H9 (cell line): Measurements from ENCODE around the gene STIMATE. TPM values are rescaled to one million over a fixed set of nuclear protein-coding genes. Genes with fewer than 3 reads are reported as not detected.

Experiments
- DNase-seq: peaks from one replicate; pipeline ENCODE4 v3.0.0-alpha.2; 2017
- H2AFZ ChIP-seq: one replicate; pipeline ENCODE4 v1.6.1; 2013; ENCODE audit warnings: mild to moderate bottlenecking, low read length, control low read depth, moderate library complexity
- H2AK5ac ChIP-seq: 2 replicates; pipeline ENCODE4 v1.6.1; 2013; ENCODE audit warnings: low read length, control low read depth, mixed read lengths; ENCODE audit not compliant: insufficient read length
- H2BK120ac ChIP-seq: one replicate; pipeline ENCODE4 v1.6.1; 2013; ENCODE audit warnings: low read depth, mild to moderate bottlenecking, low read length, control low read depth, inconsistent platforms; ENCODE audit not compliant: poor library complexity, severe bottlenecking
- H2BK12ac ChIP-seq: 2 replicates; pipeline ENCODE4 v1.6.1; 2013; ENCODE audit warnings: low read length, control low read depth, mixed read lengths, low read depth; ENCODE audit not compliant: insufficient read length
- H2BK15ac ChIP-seq: 2 replicates; pipeline ENCODE4 v1.6.1; 2013; ENCODE audit warnings: low read depth, low read length, control low read depth
- H2BK20ac ChIP-seq: one replicate; pipeline ENCODE4 v1.6.1; 2013; ENCODE audit warnings: low read depth, mild to moderate bottlenecking, low read length, control low read depth, inconsistent platforms; ENCODE audit not compliant: poor library complexity, severe bottlenecking
- H2BK5ac ChIP-seq: 2 replicates; pipeline ENCODE4 v1.6.1; 2013; ENCODE audit warnings: low read length, control low read depth, mixed read lengths; ENCODE audit not compliant: insufficient read length
- H3K14ac ChIP-seq: 2 replicates; pipeline ENCODE4 v1.6.1; 2013; ENCODE audit warnings: low read length, control low read depth; ENCODE audit not compliant: insufficient read depth
- H3K18ac ChIP-seq: 2 replicates; pipeline ENCODE4 v1.6.1; 2013; ENCODE audit warnings: low read depth, mild to moderate bottlenecking, mixed read lengths, low read length, control low read depth; ENCODE audit not compliant: insufficient read length
- H3K23ac ChIP-seq: 2 replicates; pipeline ENCODE4 v1.6.1; 2013; ENCODE audit warnings: low read length, control low read depth, mixed read lengths, low read depth; ENCODE audit not compliant: insufficient read length
- H3K23me2 ChIP-seq: 2 replicates; pipeline ENCODE4 v1.6.1; 2013; ENCODE audit warnings: low read depth, mild to moderate bottlenecking, mixed read lengths, low read length, control low read depth; ENCODE audit not compliant: insufficient read length, poor library complexity, severe bottlenecking
- H3K27ac ChIP-seq: 2 replicates; pipeline ENCODE4 v1.5.1; 2013; ENCODE audit warnings: low read length, control low read depth, mixed read lengths, low read depth; ENCODE audit not compliant: insufficient read length
- H3K27me3 ChIP-seq: 2 replicates; pipeline ENCODE4 v1.6.1; 2013; ENCODE audit warnings: low read length, control low read depth, inconsistent platforms; ENCODE audit not compliant: insufficient read depth
- H3K4ac ChIP-seq: 2 replicates; pipeline ENCODE4 v1.6.1; 2013; ENCODE audit warnings: low read depth, mild to moderate bottlenecking, control low read depth, inconsistent platforms, low read length, moderate library complexity
- H3K4me1 ChIP-seq: 2 replicates; pipeline ENCODE4 v1.6.1; 2013; ENCODE audit warnings: low read length, control low read depth, inconsistent platforms; ENCODE audit not compliant: insufficient read depth
- H3K4me2 ChIP-seq: 2 replicates; pipeline ENCODE4 v1.6.1; 2013; ENCODE audit warnings: low read length, control low read depth, mixed read lengths; ENCODE audit not compliant: insufficient read length, insufficient read depth
- H3K56ac ChIP-seq: 2 replicates; pipeline ENCODE4 v1.6.1; 2013; ENCODE audit warnings: low read depth, mild to moderate bottlenecking, mixed read lengths, low read length, control low read depth; ENCODE audit not compliant: insufficient read length
- H3K79me1 ChIP-seq: 2 replicates; pipeline ENCODE4 v1.6.1; 2013; ENCODE audit warnings: low read depth, mild to moderate bottlenecking, moderate library complexity, low read length, control low read depth, inconsistent platforms; ENCODE audit not compliant: insufficient read depth, poor library complexity, severe bottlenecking
- H3K79me2 ChIP-seq: 2 replicates; pipeline ENCODE4 v1.6.1; 2013; ENCODE audit warnings: low read length, control low read depth, inconsistent platforms; ENCODE audit not compliant: insufficient read depth
- H3K9ac ChIP-seq: 2 replicates; pipeline ENCODE4 v1.6.1; 2013; ENCODE audit warnings: low read length, control low read depth, mixed read lengths; ENCODE audit not compliant: insufficient read length; ENCODE audit errors: extremely low read depth
- H3K9me3 ChIP-seq: one replicate; pipeline ENCODE4 v1.6.1; 2013; ENCODE audit warnings: low read depth, low read length, inconsistent platforms; ENCODE audit not compliant: control insufficient read depth
- H3T11ph ChIP-seq: one replicate; pipeline ENCODE4 v1.6.1; 2013; ENCODE audit warnings: mild to moderate bottlenecking, low read length, control low read depth, inconsistent platforms
- H4K20me1 ChIP-seq: one replicate; pipeline ENCODE4 v1.6.1; 2013; ENCODE audit not compliant: control insufficient read depth, insufficient read length, insufficient read depth
- H4K5ac ChIP-seq: 2 replicates; pipeline ENCODE4 v1.6.1; 2013; ENCODE audit warnings: low read depth, mild to moderate bottlenecking, mixed read lengths, low read length, control low read depth; ENCODE audit not compliant: insufficient read length
- H4K8ac ChIP-seq: replicated peaks from 2 replicates; pipeline ENCODE4 v1.6.1; 2013; ENCODE audit warnings: low read length, control low read depth, mixed read lengths, low read depth; ENCODE audit not compliant: insufficient read length
- H4K91ac ChIP-seq: 2 replicates; pipeline ENCODE4 v1.6.1; 2013; ENCODE audit warnings: low read depth, mild to moderate bottlenecking, moderate library complexity, mixed read lengths, low read length, control low read depth; ENCODE audit not compliant: insufficient read length
- H3K27ac Mint-ChIP-seq, 3 experiments: 2 replicates in 2 of 3; 3 replicates in 1 of 3; pipeline ENCODE4 v1.8.0; 2020 to 2021; ENCODE audit warnings: mixed read lengths in 3 of 3, mild to moderate bottlenecking in 1 of 3, moderate library complexity in 1 of 3
- H3K27me3 Mint-ChIP-seq: 2 replicates; pipeline ENCODE4 v1.8.0; 2021; ENCODE audit warnings: low read depth, mild to moderate bottlenecking, moderate library complexity, mixed read lengths
- H3K36me3 Mint-ChIP-seq, 3 experiments: 2 replicates in 2 of 3; 3 replicates in 1 of 3; pipeline ENCODE4 v1.8.0; 2020 to 2021; ENCODE audit warnings: low read depth in 3 of 3, mixed read lengths in 3 of 3; ENCODE audit not compliant: insufficient read depth in 1 of 3
- H3K4me1 Mint-ChIP-seq, 2 experiments: 2 replicates each; pipeline ENCODE4 v1.8.0; 2020; ENCODE audit warnings: mixed read lengths in 2 of 2
- H3K4me3 Mint-ChIP-seq, 2 experiments: 2 replicates in 1 of 2; 3 replicates in 1 of 2; pipeline ENCODE4 v1.8.0; 2020 to 2021; ENCODE audit warnings: mild to moderate bottlenecking in 2 of 2, mixed read lengths in 2 of 2, moderate library complexity in 1 of 2
- H3K9me3 Mint-ChIP-seq, 2 experiments: 2 replicates in 1 of 2; 3 replicates in 1 of 2; pipeline ENCODE4 v1.8.0; 2020; ENCODE audit warnings: mild to moderate bottlenecking in 2 of 2, mixed read lengths in 2 of 2, moderate library complexity in 1 of 2
- CTCF ChIP-seq: fragments of 200-600 bp; sonication (generic); conservative IDR thresholded peaks from 3 replicates; pipeline ENCODE4 v1.8.0; 2021; ENCODE audit warnings: antibody characterized with exemption, mild to moderate bottlenecking
- WGBS: extraction: QIAGEN DNeasy Blood & Tissue Kit; methylation state at CpG from one replicate; pipeline ENCODE4 v1.1.7; 2013; ENCODE audit warnings: missing lambda C conversion rate, low lambda C conversion rate, mixed read lengths; ENCODE audit not compliant: insufficient read length; ENCODE audit errors: extremely low coverage; 5-methylcytosine and 5-hydroxymethylcytosine counted together
- total RNA-seq: library from RNA; stranded (reverse); gene quantifications from 2 replicates; pipeline ENCODE4 v1.2.1, GENCODE V29; 2021

Gene STIMATE
- total RNA-seq, 1 experiment from 2014 or later = 25.6 TPM

GRCh38 chr3:52904552-52904951, 7.2 kb upstream of the STIMATE start:
- Histone ChIP-seq H4K20me1 (no peaks in the 10 kb centered on the region), H2BK20ac (no peak overlapping the region), H3K14ac (no peak overlapping the region), H3K4me2 (no peak overlapping the region), H2BK5ac (no peak overlapping the region), H3K4me1 (no peaks in the 10 kb centered on the region; the same call in 1 of the 2 replicates), H3K79me1 (no peaks in the 10 kb centered on the region), H3T11ph (no peak overlapping the region), H3K4ac (no peak overlapping the region), H3K23ac (no peak overlapping the region), H3K79me2 (no peaks in the 10 kb centered on the region), H2BK12ac (no peak overlapping the region), H2BK15ac (no peak overlapping the region), H3K27me3 (no peaks in the 10 kb centered on the region), H3K27ac (no peak overlapping the region), H3K18ac (no peak overlapping the region), H3K23me2 (no peaks in the 10 kb centered on the region), H4K91ac (no peak overlapping the region), H4K5ac (no peak overlapping the region), H4K8ac (no peak overlapping the region), H3K9ac (no peak overlapping the region), H3K56ac (no peak overlapping the region), H2AK5ac (no peak overlapping the region), H2BK120ac (no peak overlapping the region), H2AFZ (no peak overlapping the region), H3K9me3 (no peaks in the 10 kb centered on the region)
- no peak overlapping the region for H3K4me3 Mint-ChIP-seq
- no peak for DNase-seq
- H3K36me3 Mint-ChIP-seq = peaks cover 0 to 11% (median 5%) of the 10 kb centered on the region in 3 experiments; a peak in 4 of 7 replicates
- H3K9me3 Mint-ChIP-seq = no peaks in the 10 kb centered on the region
- no CpG with 5 or more reads among the region's 1 CpG for WGBS
- H3K27me3 Mint-ChIP-seq = no peaks in the 10 kb centered on the region
- TF ChIP-seq CTCF = no peak
- H3K27ac Mint-ChIP-seq = peak overlapping the region in 2 of 3 experiments; percentile 10 to 60; a peak in 1 of 7 replicates
- no peaks in the 10 kb centered on the region for H3K4me1 Mint-ChIP-seq
